ENCODE results near the gene LEP. TPM values are rescaled to one million over a fixed set of nuclear protein-coding genes. Genes with fewer than 3 reads are reported as not detected.

The LEP gene
- total and polyA plus RNA-seq, 9 of the 15 experiments (the other 6 are each of a cell fraction or from before 2014, with no cell fraction given), result not detected

- Histone ChIP-seq H3K79me2 (ENCODE audit: control insufficient read depth, insufficient read depth, low read length) (no peaks in the 10 kb centered on the region), H3K4me2 (ENCODE audit: insufficient read depth, low read length) (no peak overlapping the region), H3K9me1 (ENCODE audit: control insufficient read depth, insufficient read depth, low read length) (no peaks in the 10 kb centered on the region), H3K27me3 (ENCODE audit: control insufficient read depth in 2 of 2, insufficient read depth in 2 of 2, low read length in 2 of 2) (peaks cover 30 to 61% of the 10 kb centered on the region in 2 experiments), H3K36me3 (ENCODE audit: control insufficient read depth, insufficient read depth, low read length) (no peaks in the 10 kb centered on the region), H3K9me3 (replicated peaks; ENCODE audit: control insufficient read depth, insufficient read depth, low read depth, low read length) (no peaks in the 10 kb centered on the region), H3K4me1 (replicated peaks in 1 of 2; ENCODE audit: control insufficient read depth in 2 of 2, insufficient read depth in 2 of 2, low read length in 2 of 2) (no peaks in the 10 kb centered on the region; a peak in 1 of 5 replicates), H4K20me1 (replicated peaks; ENCODE audit: control insufficient read depth, insufficient read depth, low read length) (no peaks in the 10 kb centered on the region), H3K4me3 (no peak overlapping the region), H3K27ac (ENCODE audit: extremely low read depth, low read depth, low read length) (no peak overlapping the region), H3K9ac (ENCODE audit: insufficient read depth in 1 of 2, low read depth in 2 of 2, low read length in 2 of 2) (no peak overlapping the region), H2AFZ (ENCODE audit: low read depth, low read length) (no peak overlapping the region)
- WGBS (ENCODE audit: insufficient coverage, low coverage, missing lambda C conversion rate), result 8% methylated on average over 9 of the region's 9 CpGs
- intact Hi-C loops (cut with micrococcal nuclease), result loop anchor here (5.0 to 10.0 kb wide), 2 partner anchors 88 to 150 kb away; no protein-coding TSS in a partner anchor
- FAIRE-seq, result no peak
- TF ChIP-seq MITF (IDR thresholded peaks at IDR 0.05) (no peak), EP400 (IDR thresholded peaks at IDR 0.05) (no peak), ZNF445 (CRISPR knock-in tag; IDR thresholded peaks at IDR 0.05; ENCODE audit: low read depth) (no peak), NR2C2 (CRISPR knock-in tag; IDR thresholded peaks at IDR 0.05) (no peak), NR2C2 (tag; IDR thresholded peaks at IDR 0.05) (no peak), DPF2 (IDR thresholded peaks at IDR 0.05) (no peak), ASH1L (IDR thresholded peaks at IDR 0.05; ENCODE audit: borderline replicate concordance, low read depth, partially characterized antibody) (no peak), ZNF224 (CRISPR knock-in tag; IDR thresholded peaks at IDR 0.05) (no peak), SNRNP70 (optimal IDR thresholded peaks at IDR 0.05; ENCODE audit: low read depth, low read length) (no peak), ZNF175 (CRISPR knock-in tag; IDR thresholded peaks at IDR 0.05; ENCODE audit: low read depth) (no peak), NRF1 (conservative IDR thresholded peaks at IDR 0.05 in 1 of 2, IDR thresholded peaks at IDR 0.05 in 1 of 2) (no peak), PHF20 (IDR thresholded peaks at IDR 0.05; ENCODE audit: partially characterized antibody) (no peak), SMAD3 (CRISPR knock-in tag; conservative IDR thresholded peaks at IDR 0.05) (no peak), RFX5 (IDR thresholded peaks at IDR 0.05; ENCODE audit: low read depth, low read length) (no peak), BACH1 (tag; IDR thresholded peaks at IDR 0.05) (no peak), ZNF3 (CRISPR knock-in tag; IDR thresholded peaks at IDR 0.05) (no peak), ZKSCAN1 (IDR thresholded peaks at IDR 0.05; ENCODE audit: low read depth, low read length) (no peak)
- ATAC-seq, result no peak; the same call in 2 of the 3 replicates
- DNase-seq (ENCODE audit: extremely low read depth in 1 of 4, low spot score in 3 of 4), result no peak
- ChIA-PET POLR2A (interaction anchor here (0.8 to 3.8 kb wide), 2 partner anchors 12 to 13 kb away, joined by 4 to 16 read pairs; no protein-coding TSS in a partner anchor), CTCF (ENCODE audit: low intra/inter-chr PET ratio) (no interaction called here)
- no TSS peak for BruUV-seq (replicated peaks)
- in situ Hi-C loops (cut with MboI), result no loop called here
Observed at GRCh38 chr7:128234476-128235026, 6.5 kb upstream of the LEP start.
